Keratinocyte (primary cell): ENCODE measurements around the gene SLC6A5. TPM values are rescaled to one million over a fixed set of nuclear protein-coding genes. Genes with fewer than 3 reads are reported as not detected.

Experiments
- DNase-seq: peaks from one replicate; pipeline ENCODE4 v3.0.0-alpha.2; 2011; ENCODE audit warnings: low read depth, missing footprints, low spot score
- FAIRE-seq: peaks from 2 replicates; lab custom pipeline; 2011; peaks lifted over from hg19 to GRCh38; lab: Jason Lieb, UNC
- H2AFZ ChIP-seq: 2 replicates; pipeline ENCODE4 v1.6.0; 2012; ENCODE audit warnings: low read length, control low read depth, inconsistent platforms; ENCODE audit not compliant: control insufficient read depth
- H3K27ac ChIP-seq: 2 replicates; pipeline ENCODE4 v1.5.1; 2011; ENCODE audit warnings: low read length; ENCODE audit not compliant: control insufficient read depth, insufficient read depth
- H3K27me3 ChIP-seq: 3 replicates; pipeline ENCODE4 v1.6.0; 2011; ENCODE audit warnings: low read length; ENCODE audit not compliant: control insufficient read depth, insufficient read depth; ENCODE audit errors: extremely low read depth
- H3K36me3 ChIP-seq, 2 experiments: 2 replicates in 1 of 2; 3 replicates in 1 of 2; pipeline ENCODE4 v1.5.1; 2011; ENCODE audit warnings: low read length in 2 of 2, mild to moderate bottlenecking in 1 of 2; ENCODE audit not compliant: control insufficient read depth in 2 of 2, insufficient read depth in 2 of 2; ENCODE audit errors: extremely low read depth in 1 of 2
- H3K4me1 ChIP-seq: 3 replicates; pipeline ENCODE4 v1.5.1; 2011; ENCODE audit warnings: low read length; ENCODE audit not compliant: control insufficient read depth, insufficient read depth; ENCODE audit errors: extremely low read depth
- H3K4me2 ChIP-seq: 3 replicates; pipeline ENCODE4 v1.6.0; 2011; ENCODE audit warnings: low read depth, low read length; ENCODE audit not compliant: control insufficient read depth, insufficient read depth; ENCODE audit errors: extremely low read depth
- H3K4me3 ChIP-seq, 3 experiments: fragments of 200-600 bp in 1 of 3; sonication (generic) in 1 of 3; 2 replicates in 2 of 3; 3 replicates in 1 of 3; pipeline ENCODE4 v1.5.1; 2011 to 2016; ENCODE audit warnings: low read length in 3 of 3, mild to moderate bottlenecking in 3 of 3, control low read depth in 2 of 3, inconsistent platforms in 1 of 3, low read depth in 1 of 3, mixed read lengths in 1 of 3, mixed run types in 1 of 3, moderate library complexity in 1 of 3; ENCODE audit not compliant: control insufficient read depth in 2 of 3, insufficient read depth in 2 of 3; ENCODE audit errors: extremely low read depth in 1 of 3
- H3K79me2 ChIP-seq: 2 replicates; pipeline ENCODE4 v1.6.0; 2012; ENCODE audit warnings: low read length; ENCODE audit not compliant: control insufficient read depth, insufficient read depth
- H3K9ac ChIP-seq: 3 replicates; pipeline ENCODE4 v1.6.0; 2011; ENCODE audit warnings: low read length; ENCODE audit not compliant: control insufficient read depth, insufficient read depth; ENCODE audit errors: extremely low read depth
- H3K9me1 ChIP-seq: 3 replicates; pipeline ENCODE4 v1.6.0; 2011; ENCODE audit warnings: low read length; ENCODE audit not compliant: control insufficient read depth, insufficient read depth; ENCODE audit errors: extremely low read depth
- H3K9me3 ChIP-seq: 2 replicates; pipeline ENCODE4 v1.5.1; 2012; ENCODE audit warnings: low read depth, low read length; ENCODE audit not compliant: control insufficient read depth
- H4K20me1 ChIP-seq: 3 replicates; pipeline ENCODE4 v1.6.0; 2011; ENCODE audit warnings: low read length; ENCODE audit not compliant: control insufficient read depth, insufficient read depth; ENCODE audit errors: extremely low read depth
- CTCF ChIP-seq, 3 experiments: IDR thresholded peaks in 1 of 3; conservative IDR thresholded peaks in 1 of 3; optimal IDR thresholded peaks in 1 of 3; 2 replicates in 2 of 3; 3 replicates in 1 of 3; pipeline versions ENCODE3 to v1.5.1; 2011; ENCODE audit warnings: low read length in 3 of 3, mild to moderate bottlenecking in 3 of 3, moderate library complexity in 2 of 3, control low read depth in 1 of 3, inconsistent platforms in 1 of 3; ENCODE audit not compliant: insufficient read depth in 2 of 3; ENCODE audit errors: extremely low read depth in 1 of 3
- EZH2 ChIP-seq: IDR thresholded peaks from one replicate; pipeline ENCODE4 v1.6.1; 2012; ENCODE audit warnings: inconsistent platforms, mild to moderate bottlenecking, low read length, moderate library complexity
- dilution Hi-C: fragments of 300-500 bp; cut with MboI; formaldehyde crosslinking; loops from one replicate; pipeline ENCODE4 v1.7.0; 2020; ENCODE audit warnings: low sequenced_read_pairs; ENCODE audit not compliant: extremely low pct_ligation_motif_present
- polyA plus RNA-seq, 5 experiments: library from polyadenylated mRNA; depleted of rRNA in 3 of 5; stranded (reverse) in 3 of 5; stranded (forward) in 1 of 5; unstranded in 1 of 5; fragments of >200 nt; gene quantifications; 1 replicate in 1 of 5; 2 replicates in 3 of 5; 3 replicates in 1 of 5; pipeline versions ENCODE4 v1.2.1 to v1.2.3, GENCODE V29; 2011 to 2012; ENCODE audit warnings: missing spikeins in 2 of 5, low read depth in 1 of 5, low replicate concordance in 1 of 5

The SLC6A5 gene
- polyA plus RNA-seq, 1 donor (not counting 4 experiments of a cell fraction or from before 2014, with no cell fraction given): not detected

GRCh38 chr11:20597154-20597679, 2.2 kb upstream of the SLC6A5 start:
- Histone ChIP-seq H2AFZ (no peak overlapping the region), H3K4me3 (peak overlapping the region in 2 of 3 experiments; percentile 17 to 37), H3K4me1 (peaks cover 5% of the 10 kb centered on the region), H3K4me2 (peak overlapping the region; percentile 29), H3K27ac (no peak overlapping the region), H3K9me3 (no peaks in the 10 kb centered on the region), H3K9me1 (no peaks in the 10 kb centered on the region), H3K9ac (no peak overlapping the region), H3K36me3 (no peaks in the 10 kb centered on the region), H4K20me1 (no peaks in the 10 kb centered on the region), H3K79me2 (no peaks in the 10 kb centered on the region), H3K27me3 (peaks cover 75% of the 10 kb centered on the region)
- dilution Hi-C loops: no loop called here
- TF ChIP-seq CTCF (optimal IDR thresholded peaks at IDR 0.05 in 1 of 3, IDR thresholded peaks at IDR 0.05 in 1 of 3, conservative IDR thresholded peaks at IDR 0.05 in 1 of 3; ENCODE audit: extremely low read depth in 1 of 3, insufficient read depth in 2 of 3, low read length in 3 of 3) (no peak), EZH2 (peak; percentile 30)
- FAIRE-seq (no peak), DNase-seq (no peak)

- H3K36me3 ChIP-seq: no peaks in the 10 kb centered on the region
- no peaks in the 10 kb centered on the region for H3K9me1 ChIP-seq
- FAIRE-seq: no peak
- TF ChIP-seq CTCF (optimal IDR thresholded peaks at IDR 0.05 in 1 of 3, IDR thresholded peaks at IDR 0.05 in 1 of 3, conservative IDR thresholded peaks at IDR 0.05 in 1 of 3; ENCODE audit: extremely low read depth in 1 of 3, insufficient read depth in 2 of 3, low read length in 3 of 3): no peak
- TF ChIP-seq EZH2: peak; percentile 28
- no peak overlapping the region for H2AFZ ChIP-seq
- H3K4me2 ChIP-seq: no peak overlapping the region
- no peaks in the 10 kb centered on the region for H3K9me3 ChIP-seq
- H3K27me3 ChIP-seq: peaks cover 82% of the 10 kb centered on the region
- DNase-seq: no peak
- dilution Hi-C loops: no loop called here
- H3K79me2 ChIP-seq: no peaks in the 10 kb centered on the region
- no peak overlapping the region for H3K4me3 ChIP-seq
- no peak overlapping the region for H3K27ac ChIP-seq
- peaks cover 5% of the 10 kb centered on the region for H3K4me1 ChIP-seq
- H3K9ac ChIP-seq: no peak overlapping the region
- no peaks in the 10 kb centered on the region for H4K20me1 ChIP-seq
These were observed 1.5 kb upstream of the SLC6A5 start for GRCh38 chr11:20597680-20598484.
